H1 (cell line): ENCODE measurements around the gene FOXL2NB. TPM values are rescaled to one million over a fixed set of nuclear protein-coding genes. Genes with fewer than 3 reads are reported as not detected.

Experiments used
- CTCF ChIA-PET: fragments of 300-600 bp; sonication (Branson Sonifier 250); formaldehyde crosslinking; loops from one replicate; lab custom pipeline; 2021; ENCODE audit not compliant: partially characterized antibody; lab: Charles Lee
- POLR2A ChIA-PET: fragments of 300-600 bp; sonication (Branson Sonifier 250); formaldehyde crosslinking; loops from one replicate; lab custom pipeline; 2021; ENCODE audit warnings: inconsistent platforms; ENCODE audit not compliant: partially characterized antibody; lab: Charles Lee
- DNase-seq, 2 experiments: peaks; one replicate each; pipeline versions ENCODE4 v3.0.0 to v3.0.0-alpha.2; 2010 to 2022; ENCODE audit warnings: low spot score in 2 of 2, low read depth in 1 of 2, mixed read lengths in 1 of 2
- FAIRE-seq: peaks from 2 replicates; lab custom pipeline; 2011; peaks lifted over from hg19 to GRCh38; lab: Jason Lieb, UNC
- H2AFZ ChIP-seq: 2 replicates; pipeline ENCODE4 v1.8.1; 2012; ENCODE audit warnings: low read length, inconsistent platforms
- H2AK5ac ChIP-seq: 2 replicates; pipeline ENCODE4 v1.6.1; 2013; ENCODE audit warnings: low read depth, low read length
- H2BK120ac ChIP-seq: replicated peaks from 2 replicates; pipeline ENCODE3; 2013; ENCODE audit warnings: low read depth, low read length, inconsistent platforms
- H2BK12ac ChIP-seq: 2 replicates; pipeline ENCODE4 v1.6.1; 2013; ENCODE audit warnings: low read depth, low read length
- H2BK15ac ChIP-seq: 2 replicates; pipeline ENCODE4 v1.6.1; 2013; ENCODE audit warnings: low read length
- H2BK20ac ChIP-seq: 2 replicates; pipeline ENCODE4 v1.6.1; 2013; ENCODE audit warnings: low read length
- H2BK5ac ChIP-seq: 2 replicates; pipeline ENCODE4 v1.6.1; 2013; ENCODE audit warnings: low read depth, low read length
- H3K14ac ChIP-seq: 2 replicates; pipeline ENCODE4 v1.6.1; 2013; ENCODE audit warnings: inconsistent platforms; ENCODE audit not compliant: insufficient read length
- H3K18ac ChIP-seq: 2 replicates; pipeline ENCODE4 v1.6.1; 2013; ENCODE audit warnings: low read length; ENCODE audit errors: extremely low read depth
- H3K23ac ChIP-seq: 2 replicates; pipeline ENCODE4 v1.6.1; 2013; ENCODE audit warnings: inconsistent platforms; ENCODE audit not compliant: insufficient read length
- H3K23me2 ChIP-seq: 2 replicates; pipeline ENCODE4 v1.6.1; 2013; ENCODE audit warnings: low read depth, low read length
- H3K27ac ChIP-seq: 2 replicates; pipeline ENCODE4 v1.6.1; 2011; ENCODE audit warnings: low read depth, low read length, inconsistent platforms
- H3K27me3 ChIP-seq, 4 experiments: replicated peaks in 1 of 4; 1 replicate in 1 of 4; 2 replicates in 3 of 4; pipeline versions ENCODE4 v1.6.1 to v1.8.1; 2011 to 2013; ENCODE audit warnings: low read length in 3 of 4, mild to moderate bottlenecking in 3 of 4, inconsistent platforms in 2 of 4, mixed read lengths in 2 of 4, moderate library complexity in 1 of 4; ENCODE audit not compliant: control insufficient read depth in 3 of 4, insufficient read depth in 3 of 4; ENCODE audit errors: extremely low read depth in 1 of 4
- H3K36me3 ChIP-seq, 4 experiments: 2 replicates each; pipeline versions ENCODE4 v1.6.1 to v1.8.1; 2011 to 2013; ENCODE audit warnings: mild to moderate bottlenecking in 4 of 4, low read length in 3 of 4, moderate library complexity in 2 of 4, control low read depth in 1 of 4, inconsistent platforms in 1 of 4; ENCODE audit not compliant: insufficient read depth in 4 of 4, control insufficient read depth in 2 of 4
- H3K4ac ChIP-seq: replicated peaks from 2 replicates; pipeline ENCODE3; 2013; ENCODE audit warnings: low read length, low read depth, mixed read lengths, inconsistent platforms; ENCODE audit not compliant: insufficient read length
- H3K4me1 ChIP-seq, 4 experiments: replicated peaks in 1 of 4; 1 replicate in 1 of 4; 2 replicates in 3 of 4; pipeline versions ENCODE4 v1.6.1 to v1.8.1; 2011 to 2013; ENCODE audit warnings: low read length in 3 of 4, inconsistent platforms in 2 of 4, mixed read lengths in 1 of 4; ENCODE audit not compliant: insufficient read depth in 4 of 4, control insufficient read depth in 3 of 4
- H3K4me2 ChIP-seq, 2 experiments: 2 replicates each; pipeline versions ENCODE4 v1.6.1 to v1.8.1; 2011 to 2013; ENCODE audit warnings: low read depth in 2 of 2, low read length in 2 of 2, control low read depth in 1 of 2, inconsistent platforms in 1 of 2, mild to moderate bottlenecking in 1 of 2; ENCODE audit not compliant: insufficient read depth in 1 of 2
- H3K4me3 ChIP-seq, 4 experiments: fragments of 200-600, 300-600 bp in 1 of 4; sonication (generic), shearing (Covaris generic), sonication (Bioruptor Twin) in 1 of 4; 2 replicates each; pipeline versions ENCODE4 v1.5.1 to v1.8.1; 2011 to 2016; ENCODE audit warnings: low read length in 4 of 4, low read depth in 3 of 4, control low read depth in 2 of 4, inconsistent platforms in 2 of 4, mild to moderate bottlenecking in 2 of 4, mixed read lengths in 1 of 4, moderate library complexity in 1 of 4; ENCODE audit not compliant: insufficient read depth in 2 of 4; ENCODE audit errors: extremely low read depth in 1 of 4
- H3K56ac ChIP-seq: replicated peaks from 2 replicates; pipeline ENCODE3; 2013; ENCODE audit warnings: low read depth, mild to moderate bottlenecking, mixed read lengths, low read length, inconsistent platforms; ENCODE audit not compliant: insufficient read length
- H3K79me1 ChIP-seq: 2 replicates; pipeline ENCODE4 v1.6.1; 2013; ENCODE audit warnings: low read depth, low read length, control low read depth
- H3K79me2 ChIP-seq, 2 experiments: 2 replicates each; pipeline versions ENCODE4 v1.6.1 to v1.8.1; 2012 to 2013; ENCODE audit warnings: low read length in 2 of 2, mild to moderate bottlenecking in 2 of 2, inconsistent platforms in 1 of 2; ENCODE audit not compliant: insufficient read depth in 2 of 2, control insufficient read depth in 1 of 2
- H3K9ac ChIP-seq, 4 experiments: replicated peaks in 1 of 4; 1 replicate in 1 of 4; 2 replicates in 3 of 4; pipeline versions ENCODE4 v1.6.1 to v1.8.1; 2011 to 2013; ENCODE audit warnings: low read depth in 3 of 4, low read length in 3 of 4, control low read depth in 2 of 4, mild to moderate bottlenecking in 2 of 4, moderate library complexity in 2 of 4, inconsistent platforms in 1 of 4; ENCODE audit errors: extremely low read depth in 1 of 4
- H3K9me3 ChIP-seq, 2 experiments: 2 replicates each; pipeline versions ENCODE4 v1.6.1 to v1.8.1; 2012 to 2013; ENCODE audit warnings: mild to moderate bottlenecking in 2 of 2, moderate library complexity in 2 of 2, control low read depth in 1 of 2, inconsistent platforms in 1 of 2, low read depth in 1 of 2, low read length in 1 of 2, mixed read lengths in 1 of 2; ENCODE audit not compliant: insufficient read depth in 2 of 2
- H4K20me1 ChIP-seq, 2 experiments: replicated peaks in 1 of 2; 2 replicates each; pipeline versions ENCODE3 to v1.8.1; 2011 to 2013; ENCODE audit warnings: inconsistent platforms in 2 of 2, low read length in 2 of 2, mild to moderate bottlenecking in 1 of 2; ENCODE audit not compliant: insufficient read depth in 2 of 2, control insufficient read depth in 1 of 2
- H4K5ac ChIP-seq: 2 replicates; pipeline ENCODE4 v1.6.1; 2013; ENCODE audit warnings: low read length, low read depth, mixed read lengths, inconsistent platforms; ENCODE audit not compliant: insufficient read length
- H4K8ac ChIP-seq: 2 replicates; pipeline ENCODE4 v1.8.0; 2013; ENCODE audit warnings: mild to moderate bottlenecking, moderate library complexity, low read length, inconsistent platforms; ENCODE audit not compliant: insufficient read depth; ENCODE audit errors: extremely low read depth
- H4K91ac ChIP-seq: replicated peaks from 2 replicates; pipeline ENCODE3; 2013; ENCODE audit warnings: low read length, mixed read lengths, inconsistent platforms; ENCODE audit not compliant: insufficient read length
- BRCA1 ChIP-seq: IDR thresholded peaks from 2 replicates; pipeline ENCODE4 v1.6.1; 2012; ENCODE audit warnings: low read depth, low read length, improper control_type of control experiment
- CBX5 ChIP-seq: fragments of 300-800, 300-1000 bp; sonication (generic); IDR thresholded peaks from 2 replicates; pipeline ENCODE4 v1.7.1; 2016; ENCODE audit warnings: antibody characterized with exemption, low read length, low read depth
- CBX8 ChIP-seq: fragments of 300-800, 300-1000 bp; sonication (generic); IDR thresholded peaks from 2 replicates; pipeline ENCODE4 v1.7.1; 2016; ENCODE audit warnings: low read depth, low read length, borderline replicate concordance
- JUN ChIP-seq: IDR thresholded peaks from 2 replicates; pipeline ENCODE4 v1.6.1; 2011; ENCODE audit warnings: low read depth, mild to moderate bottlenecking, improper control_type of control experiment, low read length
- MAX ChIP-seq: IDR thresholded peaks from 2 replicates; pipeline ENCODE4 v1.6.1; 2012; ENCODE audit warnings: inconsistent platforms
- NANOG ChIP-seq: IDR thresholded peaks from 2 replicates; pipeline ENCODE4 v1.6.1; 2011; ENCODE audit warnings: low read length, low read depth, mild to moderate bottlenecking, inconsistent platforms; ENCODE audit not compliant: insufficient read depth, poor library complexity, severe bottlenecking
- RBBP5 ChIP-seq: IDR thresholded peaks from 2 replicates; pipeline ENCODE4 v1.7.1; 2012; ENCODE audit warnings: low read depth, mild to moderate bottlenecking, inconsistent platforms, low read length, moderate library complexity, borderline replicate concordance
- SIN3A ChIP-seq, 2 experiments: IDR thresholded peaks in 1 of 2; conservative IDR thresholded peaks in 1 of 2; 2 replicates each; pipeline ENCODE4 v1.6.1; 2011 to 2012; ENCODE audit warnings: low read length in 2 of 2, improper control_type of control experiment in 1 of 2, low read depth in 1 of 2, mild to moderate bottlenecking in 1 of 2
- YY1 ChIP-seq: IDR thresholded peaks from 2 replicates; pipeline ENCODE4 v1.6.1; 2011; ENCODE audit warnings: low read depth, mild to moderate bottlenecking, low read length
- WGBS, 2 experiments: shearing (Covaris generic) in 1 of 2; methylation state at CpG; one replicate each; pipeline versions ENCODE4 v1.1.6 to v1.1.7; 2013 to 2015; ENCODE audit warnings: low lambda C conversion rate in 2 of 2, mixed read lengths in 2 of 2, inconsistent platforms in 1 of 2, low coverage in 1 of 2, missing lambda C conversion rate in 1 of 2; ENCODE audit not compliant: insufficient replicate concordance in 2 of 2, insufficient coverage in 1 of 2, insufficient read length in 1 of 2; ENCODE audit errors: extremely low coverage in 1 of 2, missing lambda C conversion rate in 1 of 2; 5-methylcytosine and 5-hydroxymethylcytosine counted together
- polyA plus RNA-seq, 7 experiments: library from polyadenylated mRNA; depleted of rRNA in 3 of 7; stranded (reverse) in 5 of 7; unstranded in 2 of 7; fragments of >200 nt in 5 of 7; fragments of 200-250 nt in 2 of 7; gene quantifications; 1 replicate in 5 of 7; 2 replicates in 1 of 7; 4 replicates in 1 of 7; pipeline versions ENCODE4 v1.2.1 to v1.2.3, GENCODE V29; 2011 to 2013; ENCODE audit warnings: missing spikeins in 2 of 7, mixed read lengths in 2 of 7
- total RNA-seq: library from RNA; stranded (reverse); fragmentation: NEBNext Ultra II Directional; extraction: Animal tissue kit (Norgen Biotek cat#: 25700); gene quantifications from 2 replicates; pipeline ENCODE4 v1.2.1, GENCODE V29; 2021

The FOXL2NB gene
- total and polyA plus RNA-seq, 2 of the 8 experiments (the other 6 are each of a cell fraction or from before 2014, with no cell fraction given) = 5.4 to 7.3 TPM

- Histone ChIP-seq H3K36me3 (no peaks in the 10 kb centered on the region), H2BK120ac (peak overlapping the region; percentile 92), H3K9me3 (no peaks in the 10 kb centered on the region), H2BK15ac (0 out of 2 replicates have a peak overlapping the region, but pooled peaks have one; percentile 99), H3K4ac (no peak overlapping the region), H3K23ac (no peak overlapping the region), H4K91ac (peak overlapping the region; percentile 100), H4K5ac (peak overlapping the region; percentile 60), H2BK20ac (0 out of 2 replicates have a peak overlapping the region, but pooled peaks have one; percentile 15), H3K4me3 (peak overlapping the region; percentile 44 to 89 (median 86)), H3K18ac (peak overlapping the region; percentile 76; the same call in 1 of the 2 replicates), H3K9ac (peak overlapping the region; percentile 56 to 82 (median 73)), H3K79me1 (no peaks in the 10 kb centered on the region), H3K14ac (no peak overlapping the region), H3K79me2 (no peaks in the 10 kb centered on the region), H3K56ac (peak overlapping the region; percentile 83), H3K4me1 (peaks cover 0 to 4% (median under 1%) of the 10 kb centered on the region in 4 experiments; a peak in 2 of 7 replicates), H2BK5ac (peak overlapping the region; percentile 96), H3K23me2 (peaks cover 3% of the 10 kb centered on the region; the same call in 1 of the 2 replicates), H3K4me2 (peak overlapping the region; percentile 38 to 88), H3K27me3 (no peaks in the 10 kb centered on the region), H4K20me1 (no peaks in the 10 kb centered on the region), H2AFZ (peak overlapping the region; percentile 90; the same call in 1 of the 2 replicates), H2AK5ac (no peak overlapping the region), H3K27ac (peak overlapping the region; percentile 65), H2BK12ac (peak overlapping the region; percentile 94), H4K8ac (peak overlapping the region; percentile 98)
- peak in 1 of 2 experiments; percentile 98 for DNase-seq
- ChIA-PET CTCF (interaction anchor here (0.6 to 15.4 kb wide), 81 partner anchors 8 to 566 kb away, joined by 3 to 322 read pairs (median 7); partner anchors contain the start of genes CEP70, FOXL2, FOXL2NB and PIK3CB), POLR2A (interaction anchor here (0.6 to 2.1 kb wide), 21 partner anchors 17 to 439 kb away, joined by 3 to 12 read pairs (median 4); partner anchors contain the start of genes CEP70, FAIM, FOXL2 and FOXL2NB)
- no peak for FAIRE-seq
- WGBS, 2 experiments = 9% methylated on average over 40 of the region's 68 CpGs; no CpG with 5 or more reads in 1 of the 2 experiments
- TF ChIP-seq JUN = no peak
- no peak for TF ChIP-seq CBX8
- peak; percentile 51; the same call in 1 of the 2 replicates for TF ChIP-seq YY1
- TF ChIP-seq CBX5 = no peak
- TF ChIP-seq SIN3A (conservative IDR thresholded peaks at IDR 0.05 in 1 of 2, IDR thresholded peaks at IDR 0.05 in 1 of 2; ENCODE audit: low read depth in 1 of 2, low read length in 2 of 2) = 0 out of 4 replicates have a peak, but pooled peaks of 1 of the 2 experiments have one; percentile 0
- peak; percentile 57 for TF ChIP-seq MAX
- peak; percentile 54; the same call in 1 of the 2 replicates for TF ChIP-seq RBBP5
- no peak for TF ChIP-seq BRCA1
- TF ChIP-seq NANOG = peak; percentile 40
Observed at GRCh38 chr3:138915503-138916498, 31.2 kb upstream of the FOXL2NB start.
